Adrenal gland (tissue), 5 donors: ENCODE results near the gene OR6B2.

Experiments
- POLR2A ChIP-seq, 2 donors: fragments of 450-650 bp; IDR thresholded peaks; one replicate each; pipeline ENCODE4 v1.6.1; 2017; ENCODE audit warnings: antibody characterized with exemption in 2 of 2, mild to moderate bottlenecking in 2 of 2, moderate library complexity in 1 of 2
- TF ChIP-seq, protein P1 (sequence below), 6 experiments: fragments of 450-650 bp in 4 of 6; fragments of 200-600 bp in 2 of 6; sonication (generic) in 1 of 6; IDR thresholded peaks; 1 replicate in 5 of 6; 2 replicates in 1 of 6; pipeline versions ENCODE4 v1.5.1 to v1.8.0; 2016 to 2021; ENCODE audit warnings: antibody characterized with exemption in 6 of 6, mild to moderate bottlenecking in 2 of 6, moderate library complexity in 1 of 6
- donor health status: DM: no; HTN: no; CAD: no.

DNA sequence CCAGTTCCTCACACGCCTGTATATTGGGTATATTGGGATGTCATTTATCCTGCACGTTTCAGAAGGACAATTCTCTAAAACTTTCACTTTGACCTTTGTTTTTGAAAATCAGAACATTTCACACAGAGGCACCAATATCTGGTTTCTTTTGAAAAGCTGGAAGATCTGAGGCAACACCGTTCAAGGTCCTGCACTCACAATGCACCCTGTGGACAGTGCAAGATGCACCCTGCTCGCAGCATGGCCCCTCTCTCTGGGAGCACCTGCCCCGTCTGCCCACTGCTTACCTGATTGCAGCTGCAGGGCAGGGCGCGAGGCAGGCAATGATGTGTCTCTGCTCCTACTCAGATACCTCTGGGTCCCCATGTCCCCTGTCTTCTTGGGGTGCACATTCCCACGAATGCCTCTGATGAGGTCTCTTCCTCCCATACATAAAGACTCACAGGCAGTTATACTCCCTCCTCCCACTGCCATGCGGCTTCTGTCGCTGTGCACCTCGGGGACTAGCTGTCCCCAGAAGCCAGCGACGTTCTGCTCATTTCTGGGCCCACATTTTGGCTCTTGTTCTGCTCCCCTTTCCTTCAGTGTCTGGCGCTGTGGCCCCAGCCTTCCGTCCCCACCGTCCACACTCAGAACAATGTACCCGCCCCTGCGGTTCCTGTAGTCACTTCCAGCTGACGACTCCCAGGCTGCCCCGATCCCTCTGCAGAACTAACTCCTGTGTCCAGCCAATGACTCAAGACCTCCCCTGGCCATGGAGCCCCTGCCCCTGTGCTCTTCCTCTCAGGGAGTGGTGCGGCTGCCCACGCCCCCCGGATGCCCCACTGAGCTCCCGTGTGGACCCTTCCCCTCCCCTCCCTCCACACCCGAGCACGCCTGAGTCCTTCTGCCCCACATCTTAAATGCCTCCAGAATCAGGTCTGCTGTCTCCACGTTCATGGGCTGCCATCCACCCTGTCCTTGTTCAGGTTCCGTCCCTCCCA, 23.2 kb upstream of the OR6B2 start, which contains the start of gene OR6B3:
- TF ChIP-seq, protein P1, sequence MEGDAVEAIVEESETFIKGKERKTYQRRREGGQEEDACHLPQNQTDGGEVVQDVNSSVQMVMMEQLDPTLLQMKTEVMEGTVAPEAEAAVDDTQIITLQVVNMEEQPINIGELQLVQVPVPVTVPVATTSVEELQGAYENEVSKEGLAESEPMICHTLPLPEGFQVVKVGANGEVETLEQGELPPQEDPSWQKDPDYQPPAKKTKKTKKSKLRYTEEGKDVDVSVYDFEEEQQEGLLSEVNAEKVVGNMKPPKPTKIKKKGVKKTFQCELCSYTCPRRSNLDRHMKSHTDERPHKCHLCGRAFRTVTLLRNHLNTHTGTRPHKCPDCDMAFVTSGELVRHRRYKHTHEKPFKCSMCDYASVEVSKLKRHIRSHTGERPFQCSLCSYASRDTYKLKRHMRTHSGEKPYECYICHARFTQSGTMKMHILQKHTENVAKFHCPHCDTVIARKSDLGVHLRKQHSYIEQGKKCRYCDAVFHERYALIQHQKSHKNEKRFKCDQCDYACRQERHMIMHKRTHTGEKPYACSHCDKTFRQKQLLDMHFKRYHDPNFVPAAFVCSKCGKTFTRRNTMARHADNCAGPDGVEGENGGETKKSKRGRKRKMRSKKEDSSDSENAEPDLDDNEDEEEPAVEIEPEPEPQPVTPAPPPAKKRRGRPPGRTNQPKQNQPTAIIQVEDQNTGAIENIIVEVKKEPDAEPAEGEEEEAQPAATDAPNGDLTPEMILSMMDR (IDR thresholded peaks at IDR 0.05): no peak
- TF ChIP-seq POLR2A (IDR thresholded peaks at IDR 0.05): no peak
